Thyroid gland (tissue), 4 donors: ENCODE results near the gene TC2N.

Experiments used
- POLR2A ChIP-seq, 2 donors: fragments of 450-650 bp; IDR thresholded peaks; one replicate each; pipeline ENCODE4 v1.6.1; 2017; ENCODE audit warnings: antibody characterized with exemption in 2 of 2, mild to moderate bottlenecking in 2 of 2, moderate library complexity in 1 of 2
- TF ChIP-seq, protein P1 (sequence below), 6 experiments: fragments of 200-600 bp in 3 of 6; fragments of 450-650 bp in 3 of 6; sonication (generic) in 3 of 6; IDR thresholded peaks; one replicate each; pipeline ENCODE4 v1.5.1; 2016 to 2019; ENCODE audit warnings: antibody characterized with exemption in 6 of 6, mild to moderate bottlenecking in 2 of 6, inconsistent platforms in 1 of 6, moderate library complexity in 1 of 6

DNA sequence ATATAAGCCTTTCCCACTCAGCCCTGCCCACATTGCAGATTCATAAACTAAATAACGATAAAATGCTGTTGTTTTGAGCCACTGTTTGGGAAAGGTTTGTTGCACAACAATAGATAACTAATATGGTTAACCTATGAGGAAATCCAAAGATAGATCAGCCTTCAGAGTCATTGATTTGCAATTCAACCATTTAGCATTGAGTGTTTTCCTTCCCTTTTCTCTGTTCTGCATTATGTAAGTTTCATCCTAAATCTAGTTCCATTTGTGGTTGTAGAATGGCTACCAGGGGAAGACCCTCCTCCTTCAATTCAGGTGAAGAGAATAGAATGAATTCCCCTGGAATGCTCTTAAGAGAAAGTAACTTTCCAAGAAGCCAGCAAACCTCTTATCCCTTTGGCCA is 19.6 kb downstream of the TC2N start:
- TF ChIP-seq, protein P1, sequence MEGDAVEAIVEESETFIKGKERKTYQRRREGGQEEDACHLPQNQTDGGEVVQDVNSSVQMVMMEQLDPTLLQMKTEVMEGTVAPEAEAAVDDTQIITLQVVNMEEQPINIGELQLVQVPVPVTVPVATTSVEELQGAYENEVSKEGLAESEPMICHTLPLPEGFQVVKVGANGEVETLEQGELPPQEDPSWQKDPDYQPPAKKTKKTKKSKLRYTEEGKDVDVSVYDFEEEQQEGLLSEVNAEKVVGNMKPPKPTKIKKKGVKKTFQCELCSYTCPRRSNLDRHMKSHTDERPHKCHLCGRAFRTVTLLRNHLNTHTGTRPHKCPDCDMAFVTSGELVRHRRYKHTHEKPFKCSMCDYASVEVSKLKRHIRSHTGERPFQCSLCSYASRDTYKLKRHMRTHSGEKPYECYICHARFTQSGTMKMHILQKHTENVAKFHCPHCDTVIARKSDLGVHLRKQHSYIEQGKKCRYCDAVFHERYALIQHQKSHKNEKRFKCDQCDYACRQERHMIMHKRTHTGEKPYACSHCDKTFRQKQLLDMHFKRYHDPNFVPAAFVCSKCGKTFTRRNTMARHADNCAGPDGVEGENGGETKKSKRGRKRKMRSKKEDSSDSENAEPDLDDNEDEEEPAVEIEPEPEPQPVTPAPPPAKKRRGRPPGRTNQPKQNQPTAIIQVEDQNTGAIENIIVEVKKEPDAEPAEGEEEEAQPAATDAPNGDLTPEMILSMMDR (IDR thresholded peaks at IDR 0.05): no peak
- no peak for TF ChIP-seq POLR2A (IDR thresholded peaks at IDR 0.05)
